Measurements from ENCODE around the gene MAGEC3.
A peak's percentile ranks its signal among the peaks of the same experiment; 100 is the strongest.
"Not testable (repeated sequence)": the region's sequence is repeated elsewhere in the genome, so short reads cannot be mapped to it uniquely, and the experiment has no call there.

Gene MAGEC3

GRCh38 chrX:141839856-141840255 is 1.7 kb downstream of the MAGEC3 start:
- TF ChIP-seq, protein P1, sequence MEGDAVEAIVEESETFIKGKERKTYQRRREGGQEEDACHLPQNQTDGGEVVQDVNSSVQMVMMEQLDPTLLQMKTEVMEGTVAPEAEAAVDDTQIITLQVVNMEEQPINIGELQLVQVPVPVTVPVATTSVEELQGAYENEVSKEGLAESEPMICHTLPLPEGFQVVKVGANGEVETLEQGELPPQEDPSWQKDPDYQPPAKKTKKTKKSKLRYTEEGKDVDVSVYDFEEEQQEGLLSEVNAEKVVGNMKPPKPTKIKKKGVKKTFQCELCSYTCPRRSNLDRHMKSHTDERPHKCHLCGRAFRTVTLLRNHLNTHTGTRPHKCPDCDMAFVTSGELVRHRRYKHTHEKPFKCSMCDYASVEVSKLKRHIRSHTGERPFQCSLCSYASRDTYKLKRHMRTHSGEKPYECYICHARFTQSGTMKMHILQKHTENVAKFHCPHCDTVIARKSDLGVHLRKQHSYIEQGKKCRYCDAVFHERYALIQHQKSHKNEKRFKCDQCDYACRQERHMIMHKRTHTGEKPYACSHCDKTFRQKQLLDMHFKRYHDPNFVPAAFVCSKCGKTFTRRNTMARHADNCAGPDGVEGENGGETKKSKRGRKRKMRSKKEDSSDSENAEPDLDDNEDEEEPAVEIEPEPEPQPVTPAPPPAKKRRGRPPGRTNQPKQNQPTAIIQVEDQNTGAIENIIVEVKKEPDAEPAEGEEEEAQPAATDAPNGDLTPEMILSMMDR (IDR thresholded peaks at IDR 0.05) = no peak
- Mint-ChIP-seq H3K36me3 (ENCODE audit: low read depth) (no peaks in the 10 kb centered on the region), H3K4me3 (no peak overlapping the region), H3K27me3 (ENCODE audit: low read depth, poor library complexity) (no peaks in the 10 kb centered on the region), H3K27ac (no peak overlapping the region), H3K4me1 (no peaks in the 10 kb centered on the region), H3K9me3 (peaks cover 23% of the 10 kb centered on the region)
- DNase-seq = no peak

DNA sequence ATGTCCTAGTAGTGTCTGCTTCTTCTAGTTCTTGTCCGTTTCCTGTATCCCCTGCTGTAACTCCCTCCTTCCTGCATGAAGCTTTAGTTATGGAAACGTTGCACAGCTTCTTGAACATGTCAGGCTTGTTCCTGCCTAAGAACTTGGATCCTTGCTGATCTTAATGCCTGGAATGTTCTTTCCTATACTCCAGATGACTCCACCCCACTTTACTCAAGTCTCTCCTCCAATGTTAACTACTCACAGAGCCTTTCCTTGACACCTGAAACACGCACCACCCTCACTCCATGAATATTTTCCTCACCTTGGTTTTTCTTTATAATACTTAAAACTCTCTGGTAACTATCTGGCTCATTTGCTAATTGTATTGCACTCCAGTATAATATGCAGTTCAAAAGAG is 19.4 kb downstream of the MAGEC3 start:
- H3K36me3 Mint-ChIP-seq (ENCODE audit: low read depth) = no peaks in the 10 kb centered on the region
- H3K27me3 Mint-ChIP-seq (ENCODE audit: low read depth, poor library complexity) = no peaks in the 10 kb centered on the region
- peaks cover 14% of the 10 kb centered on the region for H3K9me3 Mint-ChIP-seq
- no peak for DNase-seq
- TF ChIP-seq, protein P1 (IDR thresholded peaks at IDR 0.05) = no peak
- no peak overlapping the region for H3K4me3 Mint-ChIP-seq
- no peaks in the 10 kb centered on the region for H3K4me1 Mint-ChIP-seq
- peak overlapping the region; percentile 46 for H3K27ac Mint-ChIP-seq

DNA sequence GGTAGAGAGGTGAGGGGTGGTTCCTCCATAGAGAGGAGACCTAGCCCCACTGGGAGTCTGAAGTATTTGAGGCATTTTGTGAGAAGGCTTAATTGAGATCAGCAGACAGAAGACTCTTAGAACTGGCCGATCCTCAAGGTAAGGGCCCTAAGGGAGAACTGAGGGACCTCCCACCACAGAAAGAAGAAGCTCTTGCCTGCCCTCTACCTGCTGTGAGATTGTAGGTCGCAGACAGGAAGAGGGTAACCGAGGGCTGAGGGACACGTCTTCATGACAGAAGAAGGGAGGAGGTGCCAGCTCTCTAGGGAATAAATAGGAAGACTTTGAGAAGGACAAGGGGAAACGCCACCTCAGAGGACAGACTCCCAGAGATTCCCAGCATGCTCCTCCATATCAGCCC is 41.5 kb downstream of the MAGEC3 start:
- no peak overlapping the region for H3K4me3 Mint-ChIP-seq
- peaks cover 67% of the 10 kb centered on the region for H3K9me3 Mint-ChIP-seq
- no peaks in the 10 kb centered on the region for H3K4me1 Mint-ChIP-seq
- TF ChIP-seq, protein P1 (IDR thresholded peaks at IDR 0.05) = no peak
- peaks cover 4% of the 10 kb centered on the region for H3K27me3 Mint-ChIP-seq (ENCODE audit: low read depth, poor library complexity)
- no peak overlapping the region for H3K27ac Mint-ChIP-seq
- DNase-seq = no peak
- no peaks in the 10 kb centered on the region for H3K36me3 Mint-ChIP-seq (ENCODE audit: low read depth)

DNA sequence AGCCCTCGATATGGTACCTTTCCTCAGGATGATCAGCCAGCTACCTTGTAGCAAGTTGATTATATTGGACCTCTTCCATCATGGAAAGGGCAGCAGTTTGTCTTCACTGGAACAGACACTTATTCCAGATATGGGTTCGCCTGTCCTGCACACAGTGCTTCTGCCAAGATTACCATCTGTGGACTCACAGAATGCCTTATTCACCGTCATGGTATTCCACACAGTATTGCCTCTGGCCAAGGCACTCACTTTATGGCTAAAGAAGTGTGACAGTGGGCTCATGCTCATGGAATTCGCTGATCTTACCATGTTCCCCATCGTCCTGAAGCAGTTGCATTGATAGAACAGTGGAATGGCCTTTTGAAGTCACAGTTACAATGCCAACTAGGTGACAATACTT is 50.7 kb downstream of the MAGEC3 start:
- H3K4me3 Mint-ChIP-seq; H3K36me3 Mint-ChIP-seq (ENCODE audit: low read depth); DNase-seq; H3K4me1 Mint-ChIP-seq; H3K27ac Mint-ChIP-seq; H3K27me3 Mint-ChIP-seq (ENCODE audit: low read depth, poor library complexity): not testable (repeated sequence)
- peaks cover 58% of the 10 kb centered on the region for H3K9me3 Mint-ChIP-seq

DNA sequence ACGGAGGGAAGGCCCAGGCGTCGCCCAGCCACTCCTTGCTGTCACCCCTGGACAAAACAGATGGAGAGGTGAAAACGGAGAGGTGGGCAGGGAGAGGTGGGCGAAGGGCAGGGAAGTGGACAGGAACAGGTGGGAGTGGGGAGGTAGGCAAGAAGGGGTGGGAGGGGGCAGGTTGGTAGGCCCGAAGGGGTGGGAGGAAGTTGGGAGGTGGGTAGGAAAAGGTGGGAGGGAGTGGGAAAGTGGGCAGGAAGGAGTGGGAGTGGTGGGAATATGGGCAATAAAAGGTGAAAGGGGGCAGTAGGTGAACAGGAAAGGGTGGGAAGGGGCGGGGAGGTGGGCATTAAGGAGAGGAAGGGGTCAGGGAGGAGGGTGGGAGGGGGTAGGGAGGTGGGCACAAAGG is 56.6 kb downstream of the MAGEC3 start:
- TF ChIP-seq, protein P1 (IDR thresholded peaks at IDR 0.05) = no peak
- Mint-ChIP-seq H3K4me3 (no peak overlapping the region), H3K9me3 (peaks cover 31% of the 10 kb centered on the region), H3K27ac (no peak overlapping the region), H3K27me3 (ENCODE audit: low read depth, poor library complexity) (no peaks in the 10 kb centered on the region), H3K4me1 (no peaks in the 10 kb centered on the region), H3K36me3 (ENCODE audit: low read depth) (no peaks in the 10 kb centered on the region)
- DNase-seq = no peak

DNA sequence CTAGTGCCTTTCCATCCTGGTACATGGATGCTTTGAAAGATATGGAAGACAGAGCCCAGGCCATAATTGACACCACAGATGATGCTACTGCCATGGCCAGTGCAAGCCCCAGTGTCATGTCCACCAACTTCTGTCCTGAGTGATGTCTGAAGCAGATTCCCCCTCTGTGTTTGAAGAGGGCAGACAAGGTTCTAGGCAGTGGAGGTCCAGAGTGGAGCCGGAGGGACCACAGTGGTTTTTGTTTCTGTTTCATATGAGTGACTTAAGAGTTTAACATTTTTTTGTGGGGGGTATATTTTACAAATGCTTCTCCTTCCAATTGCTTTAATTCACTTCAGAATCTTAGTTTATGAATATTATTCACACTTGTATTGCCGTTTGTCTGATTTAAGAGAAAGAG is 59.6 kb downstream of the MAGEC3 start:
- no peaks in the 10 kb centered on the region for H3K27me3 Mint-ChIP-seq (ENCODE audit: low read depth, poor library complexity)
- H3K27ac Mint-ChIP-seq = no peak overlapping the region
- TF ChIP-seq, protein P1 (IDR thresholded peaks at IDR 0.05) = no peak
- H3K9me3 Mint-ChIP-seq = peaks cover 38% of the 10 kb centered on the region
- no peak for DNase-seq
- no peaks in the 10 kb centered on the region for H3K4me1 Mint-ChIP-seq
- no peak overlapping the region for H3K4me3 Mint-ChIP-seq
- H3K36me3 Mint-ChIP-seq (ENCODE audit: low read depth) = no peaks in the 10 kb centered on the region

All from nephron progenitor cell (in vitro differentiated cells).